T-helper 9 cell (primary cell): ENCODE data around the gene LASP1NB.
A peak's percentile ranks its signal among the peaks of the same experiment; 100 is the strongest.
"Not testable (repeated sequence)": the region's sequence is repeated elsewhere in the genome, so short reads cannot be mapped to it uniquely, and the experiment has no call there.

Experiments used
- DNase-seq: peaks from one replicate; pipeline ENCODE4 v3.0.0-alpha.2; 2020

LASP1NB gene

GRCh38 chr17:38918916-38919315 is 6.5 kb upstream of the LASP1NB start:
- no peak for DNase-seq

GRCh38 chr17:38919316-38920078 is 5.9 kb upstream of the LASP1NB start:
- DNase-seq, result no peak

GRCh38 chr17:38920374-38921291 is 4.8 kb upstream of the LASP1NB start:
- no peak for DNase-seq

GRCh38 chr17:38921756-38922411 is 3.5 kb upstream of the LASP1NB start:
- no peak for DNase-seq

GRCh38 chr17:38922538-38923297 is 2.7 kb upstream of the LASP1NB start:
- no peak for DNase-seq

GRCh38 chr17:38926293-38927070 is 1.1 kb downstream of the LASP1NB start:
- no peak for DNase-seq

GRCh38 chr17:38930782-38931181 is 5.4 kb downstream of the LASP1NB start:
- DNase-seq, result not testable (repeated sequence)

- DNase-seq, result not testable (repeated sequence)
Observed at GRCh38 chr17:38933962-38934361, 8.5 kb downstream of the LASP1NB start.

GRCh38 chr17:38939987-38940386 is 14.6 kb downstream of the LASP1NB start:
- no peak for DNase-seq

GRCh38 chr17:38940404-38940803 is 15.0 kb downstream of the LASP1NB start:
- no peak for DNase-seq

GRCh38 chr17:38942696-38943334 is 17.4 kb downstream of the LASP1NB start:
- DNase-seq, result no peak

- DNase-seq, result no peak
Observed at GRCh38 chr17:38943607-38944006, 18.2 kb downstream of the LASP1NB start.

GRCh38 chr17:38947189-38947588 is 21.8 kb downstream of the LASP1NB start:
- DNase-seq, result no peak

- not testable (repeated sequence) for DNase-seq
Observed at GRCh38 chr17:38953800-38954199, 28.4 kb downstream of the LASP1NB start.

GRCh38 chr17:38958326-38958725 is 32.9 kb downstream of the LASP1NB start:
- no peak for DNase-seq

GRCh38 chr17:38958756-38959155 is 33.3 kb downstream of the LASP1NB start:
- no peak for DNase-seq

- no peak for DNase-seq
Observed at GRCh38 chr17:38959508-38959907, 34.1 kb downstream of the LASP1NB start.

GRCh38 chr17:38960402-38960801 is 35.0 kb downstream of the LASP1NB start:
- DNase-seq, result no peak

- no peak for DNase-seq
Observed at GRCh38 chr17:38961413-38961812, 36.0 kb downstream of the LASP1NB start.

- DNase-seq, result peak; percentile 54
Observed at GRCh38 chr17:38967290-38967738, 41.9 kb downstream of the LASP1NB start, which contains the start of gene FBXO47. Gene FBXO47 (minus strand): TSS chr17:38967403. CDS start chr17:38963025, 4,378 bp downstream.

- no peak for DNase-seq
Observed at GRCh38 chr17:38969281-38969680, 43.9 kb downstream of the LASP1NB start.
